SK-N-SH (cell line): ENCODE results near the gene MGST2. TPM values are rescaled to one million over a fixed set of nuclear protein-coding genes. Genes with fewer than 3 reads are reported as not detected.

Source experiments
- CTCF ChIA-PET: fragments of 300-600, 350-600 bp; formaldehyde crosslinking; extraction: SDS; loops from one replicate; lab custom pipeline; 2021; lab: Yijun Ruan, JAX
- POLR2A ChIA-PET: fragments of 350-600 bp; sonication (Branson Sonifier 250); formaldehyde crosslinking; extraction: SDS; loops from one replicate; lab custom pipeline; 2020; ENCODE audit warnings: antibody characterized with exemption, inconsistent platforms; lab: Yijun Ruan, JAX
- DNase-seq: peaks from one replicate; pipeline ENCODE4 v3.0.0; 2012
- H2AFZ ChIP-seq: fragments of 200-600 bp; sonication (generic); 2 replicates; pipeline ENCODE4 v1.8.1; 2016; ENCODE audit warnings: antibody characterized with exemption, mild to moderate bottlenecking, low read depth
- H3F3A ChIP-seq: fragments of 200-600 bp; sonication (generic); replicated peaks from 2 replicates; pipeline ENCODE3; 2016; ENCODE audit warnings: antibody characterized with exemption, mild to moderate bottlenecking; ENCODE audit not compliant: insufficient read depth
- H3K27ac ChIP-seq, 2 experiments: fragments of 200-500 bp in 1 of 2; fragments of 200-600 bp in 1 of 2; sonication (Bioruptor generic) in 1 of 2; sonication (generic), shearing (Covaris generic) in 1 of 2; 2 replicates each; pipeline versions ENCODE4 v1.5.1 to v1.6.1; 2014 to 2016; ENCODE audit warnings: low read depth in 2 of 2, inconsistent platforms in 1 of 2, low read length in 1 of 2, mild to moderate bottlenecking in 1 of 2, mixed read lengths in 1 of 2
- H3K27me3 ChIP-seq: fragments of 200-600 bp; sonication (generic), shearing (Covaris generic); 2 replicates; pipeline ENCODE4 v1.6.1; 2016; ENCODE audit warnings: mixed run types; ENCODE audit not compliant: insufficient read depth
- H3K36me3 ChIP-seq, 2 experiments: fragments of 200-500 bp in 1 of 2; fragments of 200-600 bp in 1 of 2; sonication (Bioruptor generic) in 1 of 2; sonication (generic) in 1 of 2; replicated peaks in 1 of 2; 2 replicates each; pipeline versions ENCODE3 to v1.5.1; 2014 to 2016; ENCODE audit warnings: low read length in 1 of 2, mild to moderate bottlenecking in 1 of 2; ENCODE audit not compliant: insufficient read depth in 2 of 2, control insufficient read depth in 1 of 2
- H3K4me1 ChIP-seq, 2 experiments: fragments of 200-500 bp in 1 of 2; fragments of 200-600 bp in 1 of 2; sonication (Bioruptor generic) in 1 of 2; sonication (generic), shearing (Covaris generic) in 1 of 2; 2 replicates each; pipeline versions ENCODE4 v1.5.1 to v1.6.1; 2014 to 2016; ENCODE audit warnings: low read depth in 1 of 2, low read length in 1 of 2, mixed run types in 1 of 2; ENCODE audit not compliant: insufficient read depth in 2 of 2, control insufficient read depth in 1 of 2
- H3K4me2 ChIP-seq: fragments of 200-600 bp; sonication (generic), shearing (Covaris generic); 2 replicates; pipeline ENCODE4 v1.6.1; 2017; ENCODE audit warnings: mixed run types
- H3K4me3 ChIP-seq, 2 experiments: fragments of 200-500 bp in 1 of 2; fragments of 200-600 bp in 1 of 2; sonication (Bioruptor generic) in 1 of 2; sonication (generic), shearing (Covaris generic) in 1 of 2; 2 replicates each; pipeline versions ENCODE4 v1.5.1 to v1.8.1; 2014 to 2016; ENCODE audit warnings: low read depth in 2 of 2, inconsistent platforms in 1 of 2, low read length in 1 of 2, mild to moderate bottlenecking in 1 of 2, mixed read lengths in 1 of 2, moderate library complexity in 1 of 2
- H3K79me2 ChIP-seq: fragments of 200-600 bp; sonication (generic); 2 replicates; pipeline ENCODE4 v1.8.1; 2017; ENCODE audit warnings: mild to moderate bottlenecking; ENCODE audit not compliant: insufficient read depth
- H3K9ac ChIP-seq: fragments of 200-600 bp; sonication (generic); 2 replicates; pipeline ENCODE4 v1.6.1; 2017; ENCODE audit warnings: mixed run types
- H3K9me2 ChIP-seq: fragments of 200-600 bp; sonication (generic); 2 replicates; pipeline ENCODE4 v1.6.1; 2017; ENCODE audit warnings: mixed run types
- H3K9me3 ChIP-seq: fragments of 200-600 bp; sonication (generic); 2 replicates; pipeline ENCODE4 v1.6.1; 2017; ENCODE audit warnings: mixed run types, mild to moderate bottlenecking, moderate library complexity
- H4K20me1 ChIP-seq: fragments of 200-600 bp; sonication (generic); 2 replicates; pipeline ENCODE4 v1.6.1; 2017; ENCODE audit warnings: mild to moderate bottlenecking, mixed run types; ENCODE audit not compliant: insufficient read depth
- CHD2 ChIP-seq: fragments of 150-350 bp; IDR thresholded peaks from 2 replicates; pipeline ENCODE4 v1.6.1; 2018; ENCODE audit warnings: low read length; ENCODE audit not compliant: partially characterized antibody
- ELF1 ChIP-seq: IDR thresholded peaks from 2 replicates; pipeline ENCODE4 v1.4.0; 2012
- EP300 ChIP-seq, 2 experiments: IDR thresholded peaks; 2 replicates each; pipeline versions ENCODE4 v1.4.0 to v1.6.1; 2012; ENCODE audit warnings: borderline replicate concordance in 1 of 2, low read depth in 1 of 2, low read length in 1 of 2
- EZH2phosphoT487 ChIP-seq: fragments of 200-600 bp; sonication (generic); IDR thresholded peaks from 2 replicates; pipeline ENCODE4 v1.6.1; 2017; ENCODE audit warnings: low read depth, mixed run types, mild to moderate bottlenecking, antibody characterized with exemption, moderate library complexity, borderline replicate concordance
- FOXJ3 ChIP-seq: sonication (generic); formaldehyde crosslinking; IDR thresholded peaks from 2 replicates; pipeline ENCODE4 v1.5.1; 2020; ENCODE audit warnings: mild to moderate bottlenecking, missing genetic modification reagents
- FOXM1 ChIP-seq: IDR thresholded peaks from 2 replicates; pipeline ENCODE4 v1.4.0; 2012; ENCODE audit warnings: low read depth, mild to moderate bottlenecking
- GABPA ChIP-seq: IDR thresholded peaks from 2 replicates; pipeline ENCODE4 v1.4.0; 2012; ENCODE audit warnings: low read depth, mild to moderate bottlenecking
- GATA2 ChIP-seq: sonication (generic); formaldehyde crosslinking; IDR thresholded peaks from 2 replicates; pipeline ENCODE4 v1.5.0; 2020; ENCODE audit warnings: mild to moderate bottlenecking, missing genetic modification reagents
- JUND ChIP-seq: IDR thresholded peaks from 2 replicates; pipeline ENCODE4 v1.4.0; 2012
- NRF1 ChIP-seq: IDR thresholded peaks from 2 replicates; pipeline ENCODE4 v1.6.1; 2012; ENCODE audit warnings: low read depth, mild to moderate bottlenecking, low read length
- PBX3 ChIP-seq: IDR thresholded peaks from 2 replicates; pipeline ENCODE4; 2012
- POLR2AphosphoS5 ChIP-seq: IDR thresholded peaks from 2 replicates; pipeline ENCODE4 v1.6.1; 2012; ENCODE audit warnings: low read depth, low read length
- RAD21 ChIP-seq: IDR thresholded peaks from 2 replicates; pipeline ENCODE4 v1.6.1; 2012; ENCODE audit warnings: mild to moderate bottlenecking, low read length
- REST ChIP-seq: IDR thresholded peaks from 2 replicates; pipeline ENCODE4 v1.6.1; 2012; ENCODE audit warnings: mild to moderate bottlenecking, low read depth, low read length, moderate library complexity
- RFX5 ChIP-seq: IDR thresholded peaks from 2 replicates; pipeline ENCODE4 v1.6.1; 2012; ENCODE audit warnings: mild to moderate bottlenecking, improper control_type of control experiment, low read length
- RXRA ChIP-seq: IDR thresholded peaks from 2 replicates; pipeline ENCODE4 v1.4.0; 2012; ENCODE audit warnings: low read depth, mild to moderate bottlenecking, borderline replicate concordance
- TAF1 ChIP-seq: IDR thresholded peaks from 2 replicates; pipeline ENCODE4 v1.6.1; 2012; ENCODE audit warnings: low read depth, mild to moderate bottlenecking, low read length, moderate library complexity, borderline replicate concordance
- TCF12 ChIP-seq: IDR thresholded peaks from 2 replicates; pipeline ENCODE4 v1.4.0; 2012
- TEAD4 ChIP-seq: IDR thresholded peaks from 2 replicates; pipeline ENCODE4 v1.4.0; 2012; ENCODE audit warnings: mild to moderate bottlenecking, borderline replicate concordance; ENCODE audit not compliant: insufficient read depth
- YY1 ChIP-seq: IDR thresholded peaks from 2 replicates; pipeline ENCODE4 v1.4.0; 2012; ENCODE audit warnings: low read depth, mild to moderate bottlenecking
- WGBS: methylation state at CpG from one replicate; pipeline ENCODE4 v1.1.6; 2017; ENCODE audit warnings: low lambda C conversion rate; 5-methylcytosine and 5-hydroxymethylcytosine counted together
- polyA plus RNA-seq, 3 experiments: library from polyadenylated mRNA; depleted of rRNA; stranded (reverse); fragments of >200 nt; gene quantifications; 2 replicates each; pipeline ENCODE4 v1.2.3, GENCODE V29; 2012
- TF ChIP-seq, protein P1 (sequence below): IDR thresholded peaks from 2 replicates; pipeline ENCODE4 v1.4.0; 2012; ENCODE audit warnings: low read depth
- TF ChIP-seq, protein P2 (sequence below): IDR thresholded peaks from 2 replicates; pipeline ENCODE4 v1.4.0; 2012; ENCODE audit warnings: low read depth, borderline replicate concordance

The MGST2 gene
- polyA plus RNA-seq, 1 of the 3 experiments (the other 2 are of a cell fraction) = 26.5 TPM

DNA sequence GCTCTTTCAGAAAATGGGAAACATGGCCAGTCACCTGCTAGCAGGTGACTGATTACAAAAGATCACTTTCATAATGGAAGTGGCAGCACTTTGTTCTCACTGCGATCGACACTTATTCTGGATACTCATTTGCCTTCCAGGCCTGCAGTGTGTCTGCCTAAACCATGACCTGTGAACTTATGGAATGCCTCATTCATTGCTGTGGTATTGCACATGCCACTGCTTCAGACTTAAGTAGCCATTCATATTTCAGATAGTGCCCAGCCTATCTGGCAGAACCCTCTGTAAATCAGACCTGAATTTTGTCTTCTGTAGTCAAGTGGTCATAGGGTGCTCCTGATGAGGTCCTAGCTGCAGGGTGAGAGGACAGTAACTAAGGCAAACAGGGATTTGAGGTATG lies 23.3 kb upstream of the MGST2 start:
- Histone ChIP-seq H3K27ac (no peak overlapping the region), H3K9me3 (no peaks in the 10 kb centered on the region; the same call in 1 of the 2 replicates), H3K4me2 (no peak overlapping the region), H3K4me3 (no peak overlapping the region), H3K36me3 (no peaks in the 10 kb centered on the region), H3K79me2 (no peaks in the 10 kb centered on the region), H3K9me2 (no peaks in the 10 kb centered on the region), H3F3A (no peaks in the 10 kb centered on the region), H4K20me1 (no peaks in the 10 kb centered on the region), H2AFZ (no peak overlapping the region), H3K4me1 (no peaks in the 10 kb centered on the region), H3K9ac (no peak overlapping the region), H3K27me3 (no peaks in the 10 kb centered on the region)
- WGBS = 82% methylated on average over 2 of the region's 2 CpGs
- no peak for DNase-seq
- POLR2A ChIA-PET = no interaction called here
- no peak for TF ChIP-seq EP300 (IDR thresholded peaks at IDR 0.05; ENCODE audit: borderline replicate concordance in 1 of 2, low read depth in 1 of 2, low read length in 1 of 2)
- TF ChIP-seq, protein P1, sequence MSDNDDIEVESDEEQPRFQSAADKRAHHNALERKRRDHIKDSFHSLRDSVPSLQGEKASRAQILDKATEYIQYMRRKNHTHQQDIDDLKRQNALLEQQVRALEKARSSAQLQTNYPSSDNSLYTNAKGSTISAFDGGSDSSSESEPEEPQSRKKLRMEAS = no peak
- TF ChIP-seq YY1 = no peak
- no peak for TF ChIP-seq GABPA
- no peak for TF ChIP-seq FOXJ3 (CRISPR knock-in tag)
- TF ChIP-seq ELF1 = no peak
- TF ChIP-seq RFX5 = no peak
- TF ChIP-seq NRF1 = no peak
- TF ChIP-seq JUND = no peak
- no peak for TF ChIP-seq TAF1
- TF ChIP-seq TCF12 = no peak
- TF ChIP-seq CHD2 = no peak
- no peak for TF ChIP-seq RXRA
- CTCF ChIA-PET = interaction anchor here (1.9 to 3.3 kb wide), 2 partner anchors 9 to 39 kb away, joined by 7 to 13 read pairs; no protein-coding TSS in a partner anchor

- Histone ChIP-seq H3K79me2 (no peaks in the 10 kb centered on the region), H3K9me2 (no peaks in the 10 kb centered on the region), H4K20me1 (no peaks in the 10 kb centered on the region), H3K9ac (no peak overlapping the region), H2AFZ (no peak overlapping the region), H3K4me3 (no peak overlapping the region), H3F3A (no peaks in the 10 kb centered on the region), H3K9me3 (no peaks in the 10 kb centered on the region; the same call in 1 of the 2 replicates), H3K4me2 (no peak overlapping the region), H3K27ac (no peak overlapping the region), H3K4me1 (no peaks in the 10 kb centered on the region), H3K36me3 (no peaks in the 10 kb centered on the region), H3K27me3 (no peaks in the 10 kb centered on the region)
- CTCF ChIA-PET = interaction anchor here (1.9 to 3.3 kb wide), 2 partner anchors 8 to 40 kb away, joined by 7 to 13 read pairs; no protein-coding TSS in a partner anchor
- no peak for DNase-seq
- POLR2A ChIA-PET = no interaction called here
- 77% methylated on average over 11 of the region's 11 CpGs for WGBS
- no peak for TF ChIP-seq GABPA
- TF ChIP-seq POLR2AphosphoS5 = no peak
- no peak for TF ChIP-seq ELF1
- no peak for TF ChIP-seq REST
- TF ChIP-seq TEAD4 = no peak
- no peak for TF ChIP-seq GATA2
- TF ChIP-seq, protein P2, sequence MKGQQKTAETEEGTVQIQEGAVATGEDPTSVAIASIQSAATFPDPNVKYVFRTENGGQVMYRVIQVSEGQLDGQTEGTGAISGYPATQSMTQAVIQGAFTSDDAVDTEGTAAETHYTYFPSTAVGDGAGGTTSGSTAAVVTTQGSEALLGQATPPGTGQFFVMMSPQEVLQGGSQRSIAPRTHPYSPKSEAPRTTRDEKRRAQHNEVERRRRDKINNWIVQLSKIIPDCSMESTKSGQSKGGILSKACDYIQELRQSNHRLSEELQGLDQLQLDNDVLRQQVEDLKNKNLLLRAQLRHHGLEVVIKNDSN = no peak
- TF ChIP-seq CHD2 = no peak
- TF ChIP-seq EZH2phosphoT487 = no peak
- no peak for TF ChIP-seq FOXM1
- no peak for TF ChIP-seq PBX3
- no peak for TF ChIP-seq RAD21
- no peak for TF ChIP-seq TAF1
Measured at GRCh38 chr4:139643042-139643895, 22.4 kb upstream of the MGST2 start.
